B cell (primary cell): Measurements from ENCODE around the gene GUCA2B.

Experiments
- CTCF ChIP-seq: fragments of 200-600 bp; IDR thresholded peaks from one replicate; pipeline ENCODE4 v1.8.0; 2022; ENCODE audit warnings: antibody characterized with exemption, mild to moderate bottlenecking
- EZH2 ChIP-seq: IDR thresholded peaks from 2 replicates; pipeline ENCODE4 v1.6.1; 2012; ENCODE audit warnings: borderline replicate concordance, low read depth, mild to moderate bottlenecking, moderate library complexity, low read length; ENCODE audit not compliant: insufficient read depth, poor library complexity, severe bottlenecking

GRCh38 chr1:42152907-42153600, at the start of gene GUCA2B:
- TF ChIP-seq CTCF, result no peak
- no peak for TF ChIP-seq EZH2
